IMR-90 (cell line): ENCODE measurements around the gene PRR29. TPM values are rescaled to one million over a fixed set of nuclear protein-coding genes. Genes with fewer than 3 reads are reported as not detected.

Experiments used
- ATAC-seq: fragments of 200-7000 bp; cut with Tn5 transposase; 2 replicates; pipeline ENCODE4 v1.9.1; 2020; ENCODE audit warnings: low read depth, mild to moderate bottlenecking, moderate library complexity
- BruUV-seq: library from RNA; stranded (reverse); fragments of 400-500 nt; replicated peaks from 2 replicates; lab custom pipeline; 2021; lab: Mats Ljungman, UMichigan
- CTCF ChIA-PET: fragments of 300-600 bp; formaldehyde crosslinking; extraction: SDS; loops from one replicate; lab custom pipeline; 2021; ENCODE audit warnings: antibody characterized with exemption; lab: Yijun Ruan, JAX
- POLR2A ChIA-PET: fragments of 300-600 bp; sonication (Branson Sonifier 250); formaldehyde crosslinking; loops from one replicate; lab custom pipeline; 2022; ENCODE audit warnings: antibody characterized with exemption; ENCODE audit not compliant: unreplicated experiment; lab: Charles Lee
- DNase-seq: peaks from one replicate; pipeline ENCODE4 v3.0.0; 2013
- H2AFZ ChIP-seq: replicated peaks from 2 replicates; pipeline ENCODE3; 2013; ENCODE audit warnings: low read length, mild to moderate bottlenecking; ENCODE audit not compliant: poor library complexity
- H2AK5ac ChIP-seq: 2 replicates; pipeline ENCODE4 v1.6.1; 2013; ENCODE audit warnings: low read depth, low read length, inconsistent platforms
- H2AK9ac ChIP-seq: replicated peaks from 2 replicates; pipeline ENCODE3; 2013; ENCODE audit warnings: mild to moderate bottlenecking, low read depth, low read length, moderate library complexity; ENCODE audit not compliant: poor library complexity
- H2BK120ac ChIP-seq: 2 replicates; pipeline ENCODE4 v1.6.1; 2013; ENCODE audit warnings: low read depth, low read length, inconsistent platforms
- H2BK15ac ChIP-seq: 3 replicates; pipeline ENCODE4 v1.6.1; 2013; ENCODE audit warnings: low read depth, low read length, inconsistent platforms
- H2BK20ac ChIP-seq: 2 replicates; pipeline ENCODE4 v1.6.1; 2013; ENCODE audit warnings: low read depth, mild to moderate bottlenecking, inconsistent platforms, low read length, moderate library complexity
- H2BK5ac ChIP-seq: 2 replicates; pipeline ENCODE4 v1.6.1; 2013; ENCODE audit warnings: mild to moderate bottlenecking, low read depth, low read length, inconsistent platforms; ENCODE audit not compliant: poor library complexity, severe bottlenecking
- H3K14ac ChIP-seq: replicated peaks from 2 replicates; pipeline ENCODE4 v1.6.1; 2013; ENCODE audit warnings: low read depth, low read length, inconsistent platforms
- H3K18ac ChIP-seq: 2 replicates; pipeline ENCODE4 v1.6.1; 2013; ENCODE audit warnings: low read depth, low read length, control low read depth
- H3K23ac ChIP-seq: 2 replicates; pipeline ENCODE4 v1.6.1; 2013; ENCODE audit warnings: low read depth, low read length, inconsistent platforms
- H3K27ac ChIP-seq: 2 replicates; pipeline ENCODE4 v1.5.1; 2013; ENCODE audit warnings: mild to moderate bottlenecking, control low read depth, low read length; ENCODE audit not compliant: insufficient read depth
- H3K27me3 ChIP-seq: 2 replicates; pipeline ENCODE4 v1.6.1; 2013; ENCODE audit warnings: low read length; ENCODE audit not compliant: control insufficient read depth, insufficient read depth
- H3K36me3 ChIP-seq: 2 replicates; pipeline ENCODE4 v1.6.1; 2013; ENCODE audit warnings: low read length, mixed read lengths; ENCODE audit not compliant: control insufficient read depth, insufficient read depth
- H3K4ac ChIP-seq: 2 replicates; pipeline ENCODE4 v1.6.1; 2013; ENCODE audit warnings: low read depth, low read length, inconsistent platforms
- H3K4me1 ChIP-seq: 2 replicates; pipeline ENCODE4 v1.6.1; 2013; ENCODE audit warnings: low read length, mixed read lengths; ENCODE audit not compliant: control insufficient read depth, insufficient read depth
- H3K4me2 ChIP-seq: 2 replicates; pipeline ENCODE4 v1.6.1; 2013; ENCODE audit warnings: low read depth, mild to moderate bottlenecking, control low read depth, low read length, moderate library complexity
- H3K4me3 ChIP-seq: 2 replicates; pipeline ENCODE4 v1.5.1; 2013; ENCODE audit warnings: low read depth, mild to moderate bottlenecking, control low read depth, low read length, moderate library complexity; ENCODE audit not compliant: insufficient read depth
- H3K56ac ChIP-seq: 2 replicates; pipeline ENCODE4 v1.6.1; 2013; ENCODE audit warnings: low read length, inconsistent platforms; ENCODE audit not compliant: insufficient read depth; ENCODE audit errors: extremely low read depth
- H3K79me1 ChIP-seq, 2 experiments: 2 replicates each; pipeline ENCODE4 v1.6.1; 2013; ENCODE audit warnings: low read length in 2 of 2, inconsistent platforms in 1 of 2, low read depth in 1 of 2
- H3K9ac ChIP-seq: 2 replicates; pipeline ENCODE4 v1.6.1; 2013; ENCODE audit warnings: low read depth, low read length, control low read depth
- H3K9me1 ChIP-seq: 2 replicates; pipeline ENCODE4 v1.6.1; 2013; ENCODE audit warnings: low read length, inconsistent platforms; ENCODE audit not compliant: insufficient read depth
- H3K9me3 ChIP-seq: 2 replicates; pipeline ENCODE4 v1.6.1; 2013; ENCODE audit warnings: low read length; ENCODE audit not compliant: control insufficient read depth, insufficient read depth
- H4K20me1 ChIP-seq: 2 replicates; pipeline ENCODE4 v1.6.1; 2013; ENCODE audit warnings: low read length, inconsistent platforms; ENCODE audit not compliant: insufficient read depth
- H4K5ac ChIP-seq: 2 replicates; pipeline ENCODE4 v1.6.1; 2013; ENCODE audit warnings: mild to moderate bottlenecking, low read depth, low read length, control low read depth
- H4K8ac ChIP-seq, 2 experiments: 2 replicates each; pipeline ENCODE4 v1.6.1; 2013; ENCODE audit warnings: low read depth in 2 of 2, low read length in 2 of 2, control low read depth in 1 of 2, inconsistent platforms in 1 of 2
- H4K91ac ChIP-seq: 2 replicates; pipeline ENCODE4 v1.6.1; 2013; ENCODE audit warnings: low read depth, low read length, inconsistent platforms; ENCODE audit not compliant: insufficient read depth
- RFX5 ChIP-seq: IDR thresholded peaks from 2 replicates; pipeline ENCODE4 v1.8.0; 2012; ENCODE audit warnings: low read depth, mild to moderate bottlenecking, low read length, moderate library complexity
- WGBS, 2 experiments: methylation state at CpG; one replicate each; pipeline versions ENCODE4 v1.1.5 to v1.1.7; 2013; ENCODE audit warnings: missing lambda C conversion rate in 2 of 2; ENCODE audit not compliant: insufficient read length in 1 of 2; ENCODE audit errors: extremely low coverage in 2 of 2; 5-methylcytosine and 5-hydroxymethylcytosine counted together
- dilution Hi-C: fragments of 300-500 bp; cut with HindIII; formaldehyde crosslinking; loops from one replicate; pipeline ENCODE4 v1.14.3; 2018; ENCODE audit warnings: low sequenced_read_pairs; ENCODE audit not compliant: unreplicated experiment
- in situ Hi-C: fragments of 300-500 bp; cut with MboI; formaldehyde crosslinking; loops from 3 replicates; pipeline ENCODE4 v1.14.3; 2019; ENCODE audit warnings: low sequenced_read_pairs, inconsistent platforms, mixed read lengths
- intact Hi-C: fragments of 100-400 bp; cut with micrococcal nuclease; formaldehyde crosslinking; loops from 2 replicates; pipeline ENCODE4 v1.10.0; 2022
- polyA plus RNA-seq, 3 experiments: library from polyadenylated mRNA; depleted of rRNA; stranded (reverse); fragments of >200 nt; gene quantifications; 2 replicates each; pipeline ENCODE4 v1.2.3, GENCODE V29; 2012; ENCODE audit warnings: low replicate concordance in 1 of 3
- total RNA-seq: library from RNA; depleted of rRNA; stranded (reverse); fragments of >200 nt; gene quantifications from 2 replicates; pipeline ENCODE4 v1.2.3, GENCODE V29; 2012

PRR29 gene
- total and polyA plus RNA-seq, 2 of the 4 experiments (the other 2 are of a cell fraction): under 0.01 to 0.17 TPM

DNA sequence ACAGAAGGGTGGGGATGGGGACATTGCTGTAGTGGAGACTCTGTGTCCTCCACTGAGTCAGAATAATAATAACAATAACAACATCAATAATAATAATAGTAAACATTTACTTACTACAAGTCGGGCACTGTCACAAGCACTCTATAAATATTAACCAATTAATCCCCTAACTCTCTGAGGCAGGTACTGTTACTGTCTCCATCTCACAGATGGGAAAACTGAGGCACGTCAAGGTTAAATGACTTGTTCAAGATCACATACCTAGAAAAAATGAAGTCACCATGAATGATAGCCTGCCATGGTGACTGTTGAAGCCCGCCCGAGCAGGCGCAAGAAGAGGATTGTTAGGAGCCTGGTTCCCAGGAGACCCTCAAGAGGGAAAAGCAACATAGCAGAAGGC, 10.2 kb downstream of the PRR29 start:
- no peak overlapping the region for H3K9ac ChIP-seq
- no peak overlapping the region for H3K23ac ChIP-seq
- H2AFZ ChIP-seq: no peak overlapping the region
- ATAC-seq (no peak), DNase-seq (no peak)
- in situ Hi-C loops (no loop called here), intact Hi-C loops (no loop called here), dilution Hi-C loops (no loop called here)
- H2BK120ac ChIP-seq: no peak overlapping the region
- H3K79me1 ChIP-seq: no peaks in the 10 kb centered on the region
- no peak overlapping the region for H2BK15ac ChIP-seq
- peaks cover 4% of the 10 kb centered on the region; the same call in 1 of the 2 replicates for H3K9me1 ChIP-seq
- H3K14ac ChIP-seq: no peak overlapping the region
- no peak overlapping the region for H3K27ac ChIP-seq
- H3K56ac ChIP-seq: no peak overlapping the region
- H3K4ac ChIP-seq: no peak overlapping the region
- no peak overlapping the region for H4K8ac ChIP-seq
- H3K4me2 ChIP-seq: no peak overlapping the region
- WGBS, 2 experiments: no CpG with 5 or more reads among the region's 5 CpGs
- no peak overlapping the region for H4K91ac ChIP-seq
- no peak overlapping the region for H2AK9ac ChIP-seq
- TF ChIP-seq RFX5: no peak
- H3K18ac ChIP-seq: no peak overlapping the region
- H4K20me1 ChIP-seq: no peaks in the 10 kb centered on the region
- H3K4me3 ChIP-seq: no peak overlapping the region
- H3K9me3 ChIP-seq: no peaks in the 10 kb centered on the region
- H2BK5ac ChIP-seq: no peak overlapping the region
- H2BK20ac ChIP-seq: no peak overlapping the region
- no peak overlapping the region for H2AK5ac ChIP-seq
- no peaks in the 10 kb centered on the region; the same call in 1 of the 2 replicates for H3K4me1 ChIP-seq
- peaks cover 14% of the 10 kb centered on the region for H3K27me3 ChIP-seq
- no TSS peak for BruUV-seq
- no peak overlapping the region for H4K5ac ChIP-seq
- POLR2A ChIA-PET: no interaction called here
- H3K36me3 ChIP-seq: no peaks in the 10 kb centered on the region
- CTCF ChIA-PET: no interaction called here
